CD4-positive, alpha-beta T cell treated with Interleukin-15 for 1 hour (primary cell): ENCODE data around the gene SLAMF9.
"Not testable (repeated sequence)": the region's sequence is repeated elsewhere in the genome, so short reads cannot be mapped to it uniquely, and the experiment has no call there.

Source experiments
- DNase-seq: peaks from one replicate; pipeline ENCODE4 v3.0.0-alpha.2; 2020

SLAMF9 gene

GRCh38 chr1:159920202-159920601 is 33.8 kb downstream of the SLAMF9 start:
- DNase-seq: no peak

DNA sequence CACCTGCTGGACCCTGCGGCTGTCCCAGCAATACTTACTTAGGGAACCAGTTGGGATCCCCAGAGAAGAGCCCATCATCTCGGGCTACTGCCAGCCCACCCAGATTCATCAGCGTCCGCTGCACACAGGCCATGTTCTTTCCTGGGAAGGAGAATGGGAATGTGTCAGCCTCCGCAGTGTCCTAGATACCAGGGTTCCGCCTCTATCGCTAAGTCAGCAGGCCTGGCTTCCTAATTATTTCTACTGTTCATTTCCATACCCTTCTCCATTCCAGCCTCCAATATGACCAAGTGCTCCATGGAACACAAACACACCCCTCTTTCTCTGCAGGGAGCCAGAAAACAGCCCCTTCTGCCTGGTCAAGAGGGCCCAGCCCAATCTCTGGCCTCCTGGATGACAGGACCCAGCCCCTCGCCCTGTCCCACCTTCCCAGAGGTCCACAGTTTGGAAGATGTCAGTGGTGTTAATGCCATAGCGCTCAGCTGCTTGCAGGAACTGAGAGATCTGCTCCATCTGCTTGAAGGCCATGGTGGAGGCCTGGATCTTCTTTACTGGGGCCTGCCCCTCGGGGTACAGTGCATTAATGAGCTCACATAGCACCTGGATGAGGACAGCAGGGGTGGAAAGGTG is 34.7 kb downstream of the SLAMF9 start:
- DNase-seq: no peak

DNA sequence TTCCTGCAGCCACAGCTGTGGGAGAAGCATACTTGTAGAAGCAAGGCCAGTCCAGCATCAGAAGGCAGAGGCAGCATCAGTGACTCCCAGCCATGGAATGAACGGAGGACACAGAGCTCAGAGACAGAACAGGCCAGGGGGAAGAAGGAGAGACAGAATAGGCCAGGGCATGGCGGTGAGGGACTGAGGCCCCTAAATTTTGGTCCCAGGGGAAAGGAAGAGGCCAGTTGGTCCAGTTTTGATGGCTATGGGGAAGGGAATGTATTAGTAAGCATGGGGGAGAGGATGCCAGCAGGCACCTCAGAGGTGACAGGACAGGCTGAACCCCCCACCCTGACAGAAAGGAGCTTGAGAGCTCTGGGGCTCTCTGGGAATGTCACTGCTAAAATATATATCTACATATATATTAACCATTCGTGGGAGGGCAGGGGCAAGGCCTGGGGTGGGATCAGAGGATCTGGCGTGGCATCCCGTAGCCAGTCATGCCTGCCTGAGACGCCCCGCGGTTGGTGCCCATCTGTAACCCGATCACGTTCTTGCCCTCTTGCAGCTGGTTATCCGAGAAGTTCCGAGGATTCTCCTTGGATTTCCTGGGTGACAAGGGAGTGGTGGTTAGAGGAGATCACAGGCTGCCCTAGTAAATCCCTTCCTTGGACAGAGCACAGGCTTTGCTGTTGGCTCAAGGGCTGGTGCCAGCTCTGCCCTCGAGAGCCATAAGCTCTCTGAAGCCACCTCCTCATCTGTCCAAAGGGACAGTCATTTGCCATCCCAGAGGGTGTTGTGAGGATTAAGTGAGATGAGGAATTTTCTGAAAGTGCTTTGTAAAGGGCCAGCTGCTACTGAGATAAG is 35.5 kb downstream of the SLAMF9 start:
- DNase-seq: no peak

GRCh38 chr1:159917533-159918351 is 36.3 kb downstream of the SLAMF9 start:
- DNase-seq: no peak

- DNase-seq: no peak
Observed at GRCh38 chr1:159916242-159917051, 37.6 kb downstream of the SLAMF9 start.

GRCh38 chr1:159915571-159916241 is 38.3 kb downstream of the SLAMF9 start:
- no peak for DNase-seq

- DNase-seq: no peak
Observed at GRCh38 chr1:159914252-159915018, 39.6 kb downstream of the SLAMF9 start.

GRCh38 chr1:159913451-159914192 is 40.4 kb downstream of the SLAMF9 start:
- no peak for DNase-seq

- no peak for DNase-seq
Observed at GRCh38 chr1:159911326-159912070, 42.5 kb downstream of the SLAMF9 start.

GRCh38 chr1:159908031-159908940 is 45.8 kb downstream of the SLAMF9 start:
- no peak for DNase-seq

DNA sequence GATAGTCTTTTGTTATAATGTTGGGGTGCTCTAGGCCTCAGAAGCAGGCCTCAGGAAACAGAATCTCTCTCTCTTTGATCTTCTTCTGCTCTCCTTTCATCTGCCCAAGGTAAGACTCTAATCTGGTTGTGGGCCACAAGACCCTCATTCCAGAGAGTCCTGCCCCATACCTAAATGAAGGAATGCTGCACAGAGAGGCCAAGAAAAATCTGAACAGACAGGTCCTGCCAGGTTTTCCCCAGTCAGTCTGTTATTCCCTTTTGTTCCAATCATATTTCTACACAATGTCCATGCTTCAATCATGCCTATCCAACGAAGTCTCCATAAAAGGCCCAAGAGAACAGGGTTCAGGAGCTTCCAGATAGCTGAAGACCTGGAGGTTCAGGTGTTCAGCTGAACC is 47.1 kb downstream of the SLAMF9 start:
- no peak for DNase-seq

- DNase-seq: not testable (repeated sequence)
Observed at GRCh38 chr1:159904036-159904435, 50.0 kb downstream of the SLAMF9 start.

- DNase-seq: no peak
Observed at GRCh38 chr1:159902541-159902940, 51.5 kb downstream of the SLAMF9 start.
